SJSA1 (cell line): ENCODE data around the gene TSHZ3. TPM values are rescaled to one million over a fixed set of nuclear protein-coding genes. Genes with fewer than 3 reads are reported as not detected.

Source experiments
- DNase-seq, 2 experiments: peaks; one replicate each; pipeline ENCODE4 v3.0.0-alpha.2; 2015 to 2020; ENCODE audit warnings: low spot score in 2 of 2, low read depth in 1 of 2
- H3K27ac ChIP-seq: fragments of 250-450 bp; sonication (Bioruptor Pico); 2 replicates; pipeline ENCODE4 v1.5.1; 2020; ENCODE audit warnings: mild to moderate bottlenecking, moderate library complexity
- H3K27me3 ChIP-seq: fragments of 250-450 bp; sonication (Bioruptor Pico); replicated peaks from 2 replicates; pipeline ENCODE4 v1.5.1; 2020; ENCODE audit warnings: mild to moderate bottlenecking, moderate library complexity
- H3K36me3 ChIP-seq: fragments of 250-450 bp; sonication (Bioruptor Pico); 2 replicates; pipeline ENCODE4 v1.5.1; 2020; ENCODE audit warnings: mild to moderate bottlenecking
- H3K4me1 ChIP-seq: fragments of 250-450 bp; sonication (Bioruptor Pico); replicated peaks from 2 replicates; pipeline ENCODE4 v1.6.1; 2021; ENCODE audit warnings: mild to moderate bottlenecking
- H3K4me3 ChIP-seq: fragments of 250-450 bp; sonication (Bioruptor Pico); 2 replicates; pipeline ENCODE4 v1.5.1; 2020; ENCODE audit warnings: mild to moderate bottlenecking
- H3K9me3 ChIP-seq: fragments of 250-450 bp; sonication (Bioruptor Pico); replicated peaks from 2 replicates; pipeline ENCODE4 v1.5.1; 2020; ENCODE audit warnings: mild to moderate bottlenecking
- total RNA-seq: library from RNA; depleted of rRNA; stranded (reverse); fragments of >200 nt; shearing (Covaris generic); gene quantifications from 2 replicates; pipeline ENCODE4 v1.2.3, GENCODE V29; 2014

Gene TSHZ3
- total RNA-seq, 1 experiment from 2014 or later: 8.3 TPM

GRCh38 chr19:31249217-31249616 is 100.0 kb downstream of the TSHZ3 start:
- Histone ChIP-seq H3K4me1 (0 out of 2 replicates have a peak, but pooled peaks cover 2% of the 10 kb centered on the region), H3K27me3 (no peaks in the 10 kb centered on the region), H3K27ac (no peak overlapping the region)

GRCh38 chr19:31235806-31236205 is 113.4 kb downstream of the TSHZ3 start:
- no peak for DNase-seq
- Histone ChIP-seq H3K9me3 (no peaks in the 10 kb centered on the region), H3K4me1 (peaks cover 14% of the 10 kb centered on the region)

More at GRCh38 chr19:31249217-31249616, 100.0 kb downstream of the TSHZ3 start:
- peak in 1 of 2 experiments; percentile 44 for DNase-seq
- no peaks in the 10 kb centered on the region for H3K9me3 ChIP-seq
- no peaks in the 10 kb centered on the region for H3K36me3 ChIP-seq
- no peak overlapping the region for H3K4me3 ChIP-seq

DNA sequence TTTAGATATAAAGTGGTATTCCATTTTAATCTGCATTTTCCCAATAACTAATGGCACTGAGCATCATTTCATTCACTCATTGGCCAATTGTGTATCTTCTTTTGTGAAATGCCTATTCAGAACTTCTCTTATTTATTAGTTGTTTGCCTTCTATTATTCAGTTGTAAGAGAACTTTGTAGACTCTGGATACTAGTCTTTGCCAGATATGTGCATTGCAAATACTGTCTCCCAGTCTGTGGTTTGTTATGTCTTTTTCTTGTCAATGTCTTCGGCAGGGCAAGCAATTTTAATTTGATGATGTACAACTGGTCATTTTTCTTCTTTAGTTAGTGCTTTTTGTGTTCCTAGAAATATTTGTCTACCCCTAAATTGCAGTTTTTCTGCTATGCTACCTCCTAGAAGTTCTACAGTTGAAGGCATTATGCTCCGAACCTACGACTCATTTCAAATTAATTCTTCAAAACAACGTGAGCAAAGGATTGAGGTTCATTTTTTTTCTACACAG is 115.9 kb downstream of the TSHZ3 start:
- no peak for DNase-seq
- Histone ChIP-seq H3K9me3 (no peaks in the 10 kb centered on the region), H3K4me1 (peaks cover 14% of the 10 kb centered on the region), H3K4me3 (no peak overlapping the region), H3K27me3 (no peaks in the 10 kb centered on the region), H3K27ac (peak overlapping the region; percentile 5), H3K36me3 (no peaks in the 10 kb centered on the region)

More at GRCh38 chr19:31235806-31236205, 113.4 kb downstream of the TSHZ3 start:
- Histone ChIP-seq H3K27me3 (no peaks in the 10 kb centered on the region), H3K4me3 (no peak overlapping the region), H3K36me3 (no peaks in the 10 kb centered on the region), H3K27ac (no peak overlapping the region)

DNA sequence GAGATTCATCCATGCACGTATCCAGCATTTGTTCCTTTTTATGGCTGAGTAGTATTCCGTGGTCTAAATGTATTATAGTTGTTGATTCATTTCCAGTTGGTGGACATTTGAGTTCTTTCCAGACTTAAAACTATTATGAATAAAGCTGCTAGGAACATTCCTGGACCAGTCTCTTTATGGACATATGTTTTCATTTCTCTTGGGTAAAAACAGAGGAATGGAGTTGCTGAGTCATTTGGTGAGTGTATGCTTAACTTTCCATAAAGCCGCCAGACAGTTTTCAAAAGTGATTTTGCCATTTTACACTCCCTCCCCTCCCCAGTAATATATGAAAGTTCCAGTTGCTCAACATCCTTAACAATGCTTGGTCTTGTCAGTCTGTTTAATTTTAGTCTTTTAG is 116.4 kb downstream of the TSHZ3 start:
- Histone ChIP-seq H3K9me3 (no peaks in the 10 kb centered on the region), H3K27ac (peak overlapping the region; percentile 5), H3K4me3 (no peak overlapping the region), H3K36me3 (no peaks in the 10 kb centered on the region), H3K4me1 (peaks cover 14% of the 10 kb centered on the region), H3K27me3 (no peaks in the 10 kb centered on the region)
- DNase-seq: peak in 1 of 2 experiments; percentile 49

GRCh38 chr19:31232180-31232579 is 117.1 kb downstream of the TSHZ3 start:
- Histone ChIP-seq H3K36me3 (no peaks in the 10 kb centered on the region), H3K4me3 (no peak overlapping the region), H3K27ac (peak overlapping the region; percentile 5; the same call in 1 of the 2 replicates), H3K9me3 (no peaks in the 10 kb centered on the region), H3K27me3 (no peaks in the 10 kb centered on the region), H3K4me1 (peaks cover 14% of the 10 kb centered on the region)
- DNase-seq: no peak

DNA sequence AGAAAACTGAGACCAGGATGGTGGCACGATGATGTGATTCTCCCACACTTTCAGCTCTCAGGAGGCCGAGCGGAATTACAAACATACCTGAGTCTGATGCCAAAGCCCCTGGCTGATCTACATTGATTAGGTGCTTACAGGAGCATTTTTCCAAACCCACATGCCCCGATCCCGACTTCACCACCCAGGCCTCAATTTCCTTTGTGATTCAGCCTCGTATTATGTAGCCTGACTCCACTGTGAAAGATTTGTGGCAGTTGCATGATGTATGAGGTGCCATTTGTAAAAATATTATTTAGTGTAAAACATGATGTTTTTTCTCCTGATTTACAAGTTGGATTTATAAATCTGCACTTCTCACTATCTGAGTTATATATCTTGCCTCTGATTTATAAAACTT is 118.0 kb downstream of the TSHZ3 start:
- Histone ChIP-seq H3K36me3 (no peaks in the 10 kb centered on the region), H3K27ac (no peak overlapping the region)
- DNase-seq: no peak

DNA sequence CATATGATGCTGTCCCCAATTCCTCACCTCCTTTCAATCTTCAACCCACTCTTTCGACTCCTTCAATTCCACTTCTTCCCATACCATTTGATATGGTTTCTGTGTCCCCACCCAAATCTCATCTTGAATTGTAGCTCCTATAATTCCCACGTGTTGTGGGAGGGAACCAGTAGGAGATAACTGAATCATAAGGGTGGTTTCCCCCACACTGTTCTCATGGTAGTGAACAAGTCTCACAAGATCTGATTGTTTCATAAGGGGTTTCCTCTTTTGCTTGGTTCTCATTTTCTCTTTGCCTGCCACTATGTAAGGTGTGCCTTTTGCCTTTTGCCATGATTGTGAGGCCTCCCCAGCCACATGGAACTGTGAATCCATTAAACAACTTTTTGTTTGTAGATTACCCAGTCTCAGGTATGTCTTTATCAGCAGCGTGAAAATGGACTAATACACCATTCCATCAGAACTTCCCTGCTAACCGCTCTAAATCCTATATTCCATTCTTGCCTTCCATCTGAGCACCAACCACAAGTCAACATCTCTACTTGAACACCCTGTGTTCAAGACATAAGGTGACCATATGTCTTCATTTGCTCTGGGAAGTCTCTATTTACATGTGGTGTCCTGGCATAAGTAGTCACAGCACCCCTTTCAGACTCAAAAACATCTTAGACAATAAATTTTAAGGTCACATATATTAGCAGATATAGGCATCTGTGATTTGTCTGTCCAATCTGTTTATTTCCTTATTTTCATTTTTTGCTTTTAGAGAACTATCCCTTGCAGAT is 122.9 kb downstream of the TSHZ3 start:
- Histone ChIP-seq H3K27me3 (no peaks in the 10 kb centered on the region), H3K9me3 (no peaks in the 10 kb centered on the region), H3K36me3 (no peaks in the 10 kb centered on the region), H3K4me1 (peaks cover 39% of the 10 kb centered on the region), H3K27ac (no peak overlapping the region), H3K4me3 (no peak overlapping the region)
- no peak for DNase-seq

More for the DNA sequence above, 118.0 kb downstream of the TSHZ3 start:
- no peak overlapping the region for H3K4me3 ChIP-seq
- no peaks in the 10 kb centered on the region for H3K9me3 ChIP-seq
- no peaks in the 10 kb centered on the region for H3K27me3 ChIP-seq
- peaks cover 14% of the 10 kb centered on the region for H3K4me1 ChIP-seq
